K562 treated with DMSO at 1 percent for 12 hours (cell line): Measurements from ENCODE around the gene ACAP3. TPM values are rescaled to one million over a fixed set of nuclear protein-coding genes. Genes with fewer than 3 reads are reported as not detected.

Experiments used
- total RNA-seq: library from RNA; unstranded; fragments of 300-600 nt; gene quantifications from 2 replicates; pipeline ENCODE4 v1.2.3, GENCODE V29; 2022; ENCODE audit not compliant: insufficient read depth

Gene ACAP3
- 32.4 and 42.0 TPM in 2 replicates for total RNA-seq

GRCh38 chr1:1307923-1308755, at the start of gene ACAP3, which contains the start of gene PUSL1:
Gene ACAP3 (minus strand): TSS chr1:1307930. CDS start chr1:1307815, 115 bp downstream.
Gene PUSL1 (plus strand): TSS chr1:1308597. CDS start chr1:1308644, 47 bp downstream.

GRCh38 chr1:1349256-1350012, 41.7 kb upstream of the ACAP3 start, which contains the start of gene DVL1:
Gene DVL1 (minus strand): TSS chr1:1349418. CDS start chr1:1349065, 353 bp downstream.

GRCh38 chr1:1331068-1331965, 23.6 kb upstream of the ACAP3 start, which contains the start of gene TAS1R3:
Gene TAS1R3 (plus strand): TSS chr1:1331280. CDS start chr1:1331346, 66 bp downstream.

GRCh38 chr1:1324524-1325287, 17.0 kb upstream of the ACAP3 start, which contains the start of the genes CPTP and INTS11:
Gene CPTP (plus strand): TSS chr1:1324802. CDS start chr1:1326911, 2,109 bp downstream.
Gene INTS11 (minus strand): TSS chr1:1324660. CDS start chr1:1324608, 52 bp downstream.

GRCh38 chr1:1273512-1274298, 34.0 kb downstream of the ACAP3 start, which contains the start of gene UBE2J2:
Gene UBE2J2 (minus strand): TSS chr1:1273854. CDS start chr1:1267992, 5,862 bp downstream.

GRCh38 chr1:1246577-1247340, 61.0 kb downstream of the ACAP3 start, which contains the start of gene C1QTNF12:
Gene C1QTNF12 (minus strand): TSS chr1:1246722. CDS start chr1:1246690, 32 bp downstream.

Other genes starting within 250 kb of the ACAP3 start
- not detected in 2 replicates for gene RNF223, start 233.6 kb downstream of the ACAP3 start, total RNA-seq
- 18.6 and 20.1 TPM in 2 replicates for gene C1orf159, start 191.8 kb downstream of the ACAP3 start, total RNA-seq
- gene TTLL10, start 134.1 kb downstream of the ACAP3 start, total RNA-seq = not detected in 2 replicates
- gene TNFRSF18, start 101.3 kb downstream of the ACAP3 start, total RNA-seq = not detected in 2 replicates
- not detected in 2 replicates for gene TNFRSF4, start 93.8 kb downstream of the ACAP3 start, total RNA-seq
- 225 and 241 TPM in 2 replicates for gene SDF4, start 75.9 kb downstream of the ACAP3 start, total RNA-seq
- 10.9 and 12.4 TPM in 2 replicates for gene B3GALT6, start 75.7 kb downstream of the ACAP3 start, total RNA-seq
- 1.5 TPM in 1 of 2 replicates, not detected in the other for gene C1QTNF12, start 61.2 kb downstream of the ACAP3 start, total RNA-seq
- gene UBE2J2, start 34.1 kb downstream of the ACAP3 start, total RNA-seq = 113 and 137 TPM in 2 replicates
- 1.6 and 1.8 TPM in 2 replicates for gene SCNN1D, start 27.5 kb downstream of the ACAP3 start, total RNA-seq
- gene PUSL1, start 667 bp upstream of the ACAP3 start, total RNA-seq = 55.4 and 63.1 TPM in 2 replicates
- gene INTS11, start 16.7 kb upstream of the ACAP3 start, total RNA-seq = 176 and 179 TPM in 2 replicates
- 25.3 and 37.2 TPM in 2 replicates for gene CPTP, start 16.9 kb upstream of the ACAP3 start, total RNA-seq
- gene TAS1R3, start 23.4 kb upstream of the ACAP3 start, total RNA-seq = 0.51 and 0.98 TPM in 2 replicates
- 71.5 and 80.2 TPM in 2 replicates for gene DVL1, start 41.5 kb upstream of the ACAP3 start, total RNA-seq
- 9.5 and 9.6 TPM in 2 replicates for gene MXRA8, start 50.6 kb upstream of the ACAP3 start, total RNA-seq
- gene AURKAIP1, start 67.3 kb upstream of the ACAP3 start, total RNA-seq = 226 and 364 TPM in 2 replicates
- gene CCNL2, start 91.4 kb upstream of the ACAP3 start, total RNA-seq = 73.7 and 213 TPM in 2 replicates
- gene MRPL20, start 99.4 kb upstream of the ACAP3 start, total RNA-seq = 103 and 150 TPM in 2 replicates
- gene ANKRD65, start 113.3 kb upstream of the ACAP3 start, total RNA-seq = not detected in 2 replicates
- 12.1 and 22.7 TPM in 2 replicates for gene VWA1, start 127.8 kb upstream of the ACAP3 start, total RNA-seq
- not detected in 2 replicates for gene ATAD3C, start 141.8 kb upstream of the ACAP3 start, total RNA-seq
- gene ATAD3B, start 163.8 kb upstream of the ACAP3 start, total RNA-seq = 19.0 and 23.1 TPM in 2 replicates
- 71.8 and 72.2 TPM in 2 replicates for gene ATAD3A, start 204.2 kb upstream of the ACAP3 start, total RNA-seq
- gene TMEM240, start 232.7 kb upstream of the ACAP3 start, total RNA-seq = 1.6 and 1.7 TPM in 2 replicates